Right atrium auricular region (tissue), 2 donors: ENCODE measurements around the gene SH2D3A. TPM values are rescaled to one million over a fixed set of nuclear protein-coding genes. Genes with fewer than 3 reads are reported as not detected.
A peak's percentile ranks its signal among the peaks of the same experiment; 100 is the strongest.

Experiments
- DNase-seq: peaks from one replicate; pipeline ENCODE4 v3.0.0-alpha.2; 2019; ENCODE audit warnings: low spot score
- H3K27ac ChIP-seq, 2 donors: fragments of 200-600 bp; sonication (generic); 1 replicate in 1 of 2; 2 replicates in 1 of 2; pipeline ENCODE4 v1.5.1; 2016 to 2019
- H3K27me3 ChIP-seq, 2 donors: fragments of 200-600 bp; sonication (generic); one replicate each; pipeline versions ENCODE4 v1.5.1 to v1.6.0; 2017 to 2019
- H3K36me3 ChIP-seq: fragments of 200-600 bp; sonication (generic); one replicate; pipeline ENCODE4 v1.5.1; 2016
- H3K4me1 ChIP-seq, 2 donors: fragments of 200-600 bp; sonication (generic); one replicate each; pipeline versions ENCODE4 v1.5.1 to v1.6.0; 2017 to 2019
- H3K4me3 ChIP-seq, 2 donors: fragments of 200-600 bp; sonication (generic); 1 replicate in 1 of 2; 2 replicates in 1 of 2; pipeline ENCODE4 v1.5.1; 2017 to 2019; ENCODE audit warnings: mild to moderate bottlenecking in 1 of 2, moderate library complexity in 1 of 2
- H3K9me3 ChIP-seq, 2 donors: fragments of 200-600 bp; sonication (generic); one replicate each; pipeline ENCODE4 v1.5.1; 2019
- total RNA-seq, 2 donors: library from RNA; depleted of rRNA; stranded (reverse); fragments of >200 nt; gene quantifications; one replicate each; pipeline ENCODE4 v1.1.0, GENCODE V29; 2016
- TF ChIP-seq, protein P1 (sequence below), 2 donors: fragments of 200-600 bp; sonication (generic); IDR thresholded peaks; one replicate each; pipeline ENCODE4 v1.5.1; 2019; ENCODE audit warnings: antibody characterized with exemption in 2 of 2

The SH2D3A gene
- total RNA-seq, 2 donors from 2014 or later = not detected

DNA sequence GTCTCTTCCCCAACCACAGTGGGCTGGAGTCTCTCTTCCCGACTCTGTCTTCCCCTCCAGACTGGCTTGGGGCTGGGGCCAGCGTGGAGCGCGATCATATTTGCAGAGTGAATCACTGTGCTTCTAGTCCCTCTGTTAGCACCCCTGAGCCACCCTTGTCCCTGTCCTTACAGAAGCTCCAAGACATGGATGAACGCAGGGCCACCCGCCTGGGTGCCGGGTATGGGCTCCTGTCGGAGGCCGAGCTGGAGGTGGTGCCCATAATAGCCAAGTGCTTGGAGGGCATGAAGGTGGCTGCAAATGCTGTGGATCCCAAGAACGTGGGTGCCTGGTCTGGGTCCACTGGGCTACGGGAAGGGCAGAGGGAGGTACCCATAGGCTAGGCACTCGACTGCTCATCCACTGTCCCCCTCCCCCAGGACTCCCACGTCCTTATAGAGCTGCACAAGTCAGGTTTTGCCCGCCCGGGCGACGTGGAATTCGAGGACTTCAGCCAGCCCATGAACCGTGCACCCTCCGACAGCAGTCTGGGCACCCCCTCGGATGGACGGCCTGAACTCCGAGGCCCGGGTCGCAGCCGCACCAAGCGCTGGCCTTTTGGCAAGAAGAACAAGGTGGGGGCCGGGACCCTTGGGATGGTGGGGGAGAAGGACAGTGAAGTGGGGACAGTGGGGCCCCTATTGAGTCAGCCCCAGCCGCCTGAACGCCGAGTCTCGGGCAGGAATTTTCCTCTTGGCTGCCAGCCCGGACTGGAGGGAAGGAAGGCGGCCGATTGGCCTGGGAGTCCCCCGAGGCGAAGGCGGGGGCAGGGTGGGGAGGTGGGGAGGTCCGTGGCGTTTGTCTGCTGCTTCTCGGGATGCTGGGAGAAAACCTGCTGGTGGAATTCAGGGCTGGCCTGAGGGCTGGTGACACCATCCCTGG, 22.6 kb downstream of the SH2D3A start:
- no peaks in the 10 kb centered on the region for H3K9me3 ChIP-seq
- no peaks in the 10 kb centered on the region for H3K27me3 ChIP-seq
- peak overlapping the region; percentile 82 to 92 for H3K27ac ChIP-seq
- H3K4me1 ChIP-seq = peaks cover 0 to 63% of the 10 kb centered on the region in 2 donors
- peak overlapping the region in 1 of 2 donors; percentile 29 for H3K4me3 ChIP-seq
- H3K36me3 ChIP-seq = peaks cover 57% of the 10 kb centered on the region
- TF ChIP-seq, protein P1, sequence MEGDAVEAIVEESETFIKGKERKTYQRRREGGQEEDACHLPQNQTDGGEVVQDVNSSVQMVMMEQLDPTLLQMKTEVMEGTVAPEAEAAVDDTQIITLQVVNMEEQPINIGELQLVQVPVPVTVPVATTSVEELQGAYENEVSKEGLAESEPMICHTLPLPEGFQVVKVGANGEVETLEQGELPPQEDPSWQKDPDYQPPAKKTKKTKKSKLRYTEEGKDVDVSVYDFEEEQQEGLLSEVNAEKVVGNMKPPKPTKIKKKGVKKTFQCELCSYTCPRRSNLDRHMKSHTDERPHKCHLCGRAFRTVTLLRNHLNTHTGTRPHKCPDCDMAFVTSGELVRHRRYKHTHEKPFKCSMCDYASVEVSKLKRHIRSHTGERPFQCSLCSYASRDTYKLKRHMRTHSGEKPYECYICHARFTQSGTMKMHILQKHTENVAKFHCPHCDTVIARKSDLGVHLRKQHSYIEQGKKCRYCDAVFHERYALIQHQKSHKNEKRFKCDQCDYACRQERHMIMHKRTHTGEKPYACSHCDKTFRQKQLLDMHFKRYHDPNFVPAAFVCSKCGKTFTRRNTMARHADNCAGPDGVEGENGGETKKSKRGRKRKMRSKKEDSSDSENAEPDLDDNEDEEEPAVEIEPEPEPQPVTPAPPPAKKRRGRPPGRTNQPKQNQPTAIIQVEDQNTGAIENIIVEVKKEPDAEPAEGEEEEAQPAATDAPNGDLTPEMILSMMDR (IDR thresholded peaks at IDR 0.05) = no peak
- peak; percentile 91 for DNase-seq

DNA sequence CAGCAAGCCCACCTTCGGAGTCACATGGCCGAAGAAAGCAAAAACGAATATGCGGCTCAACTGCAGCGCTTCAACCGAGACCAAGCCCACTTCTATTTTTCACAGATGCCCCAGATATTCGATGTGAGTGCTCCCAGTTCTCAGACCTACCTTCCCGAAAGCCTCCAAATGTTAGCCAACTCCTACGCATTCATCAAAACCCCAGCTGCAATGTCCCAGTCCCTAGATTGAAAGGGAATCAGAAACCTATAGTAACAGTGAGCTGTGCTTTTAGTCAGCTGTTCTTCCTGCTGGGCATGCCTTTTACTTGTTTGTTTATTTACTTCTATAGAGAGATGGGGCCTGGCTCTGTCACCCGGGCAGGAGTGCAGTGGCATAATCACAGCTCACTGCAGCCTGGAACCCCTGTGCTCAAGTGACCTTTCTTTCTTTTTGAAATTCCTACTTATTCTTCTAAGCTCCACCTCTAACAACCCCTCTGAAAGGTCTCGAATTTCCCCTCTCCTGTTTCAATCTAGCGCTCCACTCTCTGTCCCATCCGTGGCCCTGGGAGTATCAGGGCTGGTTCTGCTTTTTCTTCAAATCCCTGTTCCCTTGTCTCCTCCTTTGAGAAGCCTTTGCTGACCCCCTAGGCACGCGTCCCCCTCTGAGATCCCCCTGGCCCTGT, 23.4 kb downstream of the SH2D3A start:
- H3K9me3 ChIP-seq = no peaks in the 10 kb centered on the region
- TF ChIP-seq, protein P1 (IDR thresholded peaks at IDR 0.05) = no peak
- H3K36me3 ChIP-seq = peaks cover 49% of the 10 kb centered on the region
- H3K27ac ChIP-seq = peak overlapping the region; percentile 82 to 92
- H3K4me1 ChIP-seq = peaks cover 0 to 67% of the 10 kb centered on the region in 2 donors
- H3K4me3 ChIP-seq = peak overlapping the region in 1 of 2 donors; percentile 29
- no peaks in the 10 kb centered on the region for H3K27me3 ChIP-seq
- DNase-seq = no peak

DNA sequence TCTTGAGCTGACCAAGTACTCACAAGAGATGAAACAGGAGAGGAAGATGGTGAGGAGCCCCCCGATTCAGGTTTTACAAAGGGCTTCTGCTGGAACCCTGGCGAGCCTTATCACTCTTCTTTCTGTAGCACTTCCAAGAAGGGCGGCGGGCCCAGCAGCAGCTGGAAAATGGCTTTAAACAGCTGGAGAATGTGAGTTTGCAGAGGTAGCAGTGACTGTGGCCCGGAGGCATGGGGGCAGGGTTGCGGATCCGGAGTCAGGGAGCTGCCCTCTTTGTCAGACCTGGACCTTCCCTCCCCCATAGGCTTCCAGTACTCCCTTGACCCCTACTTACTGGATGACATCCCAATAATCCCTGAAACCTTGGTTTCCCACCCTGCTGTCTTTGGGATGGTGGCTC, 24.2 kb downstream of the SH2D3A start:
- Histone ChIP-seq H3K27ac (peak overlapping the region; percentile 82 to 92), H3K9me3 (no peaks in the 10 kb centered on the region), H3K4me3 (no peak overlapping the region), H3K4me1 (peaks cover 0 to 71% of the 10 kb centered on the region in 2 donors), H3K27me3 (no peaks in the 10 kb centered on the region), H3K36me3 (peaks cover 41% of the 10 kb centered on the region)
- no peak for DNase-seq
- TF ChIP-seq, protein P1 (IDR thresholded peaks at IDR 0.05) = no peak

DNA sequence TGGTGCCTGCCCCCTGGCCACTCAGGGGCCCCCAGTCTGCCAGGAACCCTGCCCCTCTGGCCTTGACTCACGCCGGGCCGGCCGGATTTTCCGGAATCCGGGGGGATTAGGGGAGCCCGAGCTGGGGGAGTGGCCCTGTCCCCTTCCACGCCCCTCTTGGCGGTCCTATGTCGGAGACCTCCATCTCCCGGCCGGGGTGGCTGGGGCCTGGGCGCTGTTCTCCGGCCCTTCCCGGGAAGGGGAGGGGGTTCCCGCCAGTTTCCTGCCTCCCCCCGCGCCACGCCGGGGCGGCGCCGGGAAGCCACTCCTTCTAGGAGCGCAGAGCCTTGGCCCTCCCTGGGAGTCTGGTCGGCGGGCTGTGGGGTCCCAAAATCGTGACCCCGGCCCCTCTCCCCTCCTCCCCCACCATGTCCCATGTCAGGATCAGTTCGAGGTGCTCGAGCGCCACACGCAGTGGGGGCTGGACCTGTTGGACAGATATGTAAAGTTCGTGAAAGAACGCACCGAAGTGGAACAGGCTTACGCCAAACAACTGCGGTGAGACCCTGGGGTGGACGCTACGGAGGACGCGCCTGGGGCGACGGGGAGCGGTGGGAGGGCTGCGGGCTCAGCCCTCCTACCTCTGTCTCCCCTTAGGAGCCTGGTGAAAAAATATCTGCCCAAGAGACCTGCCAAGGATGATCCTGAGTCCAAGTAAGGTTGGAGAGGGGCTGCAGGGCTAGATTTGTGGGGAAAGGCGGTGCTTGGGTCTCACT, 26.5 kb downstream of the SH2D3A start:
- TF ChIP-seq, protein P1 (IDR thresholded peaks at IDR 0.05) = no peak
- DNase-seq = peak; percentile 68
- Histone ChIP-seq H3K9me3 (no peaks in the 10 kb centered on the region), H3K36me3 (peaks cover 18% of the 10 kb centered on the region), H3K4me1 (peaks cover 0 to 77% of the 10 kb centered on the region in 2 donors), H3K4me3 (peak overlapping the region; percentile 94 to 95), H3K27ac (peak overlapping the region; percentile 91 to 97), H3K27me3 (no peaks in the 10 kb centered on the region)

DNA sequence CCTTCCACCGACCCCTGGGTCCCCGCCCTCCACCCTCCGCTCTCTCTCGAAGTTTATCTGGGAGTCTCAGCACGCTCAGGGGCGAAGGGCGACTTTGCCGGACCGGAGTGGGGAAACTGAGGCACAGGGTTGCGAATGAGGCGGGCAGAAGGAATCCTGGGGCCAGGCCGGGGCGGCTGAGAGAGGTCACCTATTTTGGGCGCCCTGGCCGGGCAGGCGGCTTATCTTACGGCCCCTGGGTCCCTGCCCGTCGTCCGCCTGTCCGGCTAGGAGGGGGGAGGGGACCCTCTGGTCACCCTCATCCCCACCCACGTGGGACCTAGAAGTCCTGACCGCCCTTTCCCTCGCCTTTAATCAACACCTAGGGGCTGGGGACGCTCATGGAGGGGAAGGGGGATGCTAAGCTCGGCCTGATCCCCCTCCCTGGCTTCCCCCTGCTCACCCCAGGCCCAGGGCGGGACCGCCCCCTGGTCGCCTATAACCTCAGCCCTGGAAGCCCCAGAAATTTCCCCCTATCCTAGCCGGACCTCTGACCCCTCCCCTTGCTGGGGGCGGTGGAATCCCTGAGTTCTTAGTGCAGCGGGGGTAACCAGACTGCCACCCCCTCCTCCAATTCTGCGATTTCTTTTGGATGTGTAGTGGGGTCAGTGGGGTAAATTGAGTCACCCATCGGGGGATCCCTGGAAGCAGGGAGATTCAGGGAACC, 27.2 kb downstream of the SH2D3A start:
- TF ChIP-seq, protein P1 (IDR thresholded peaks at IDR 0.05) = no peak
- DNase-seq = no peak
- H3K36me3 ChIP-seq = peaks cover 13% of the 10 kb centered on the region
- H3K9me3 ChIP-seq = no peaks in the 10 kb centered on the region
- H3K27me3 ChIP-seq = no peaks in the 10 kb centered on the region
- H3K27ac ChIP-seq = peak overlapping the region; percentile 91 to 97
- H3K4me3 ChIP-seq = peak overlapping the region; percentile 94 to 95
- peaks cover 0 to 74% of the 10 kb centered on the region in 2 donors for H3K4me1 ChIP-seq
